ENCODE measurements around the gene SLC34A3. TPM values are rescaled to one million over a fixed set of nuclear protein-coding genes. Genes with fewer than 3 reads are reported as not detected.

SLC34A3 gene
- total RNA-seq, 2 experiments from 2014 or later: not detected

GRCh38 chr9:137229903-137230704 is 597 bp upstream of the SLC34A3 start:
- Histone ChIP-seq H3K4me2 (ENCODE audit: low read length) (no peak overlapping the region), H3K79me2 (ENCODE audit: insufficient read depth, low read depth, low read length) (no peaks in the 10 kb centered on the region), H3K4me1 (ENCODE audit: insufficient read depth, low read length, poor library complexity, severe bottlenecking) (peaks cover 12% of the 10 kb centered on the region), H3K9me2 (ENCODE audit: insufficient read depth, low read length) (no peaks in the 10 kb centered on the region), H3K36me3 (ENCODE audit: insufficient read depth, low read length) (no peaks in the 10 kb centered on the region), H3K27ac (ENCODE audit: low read depth, low read length, poor library complexity, severe bottlenecking) (no peak overlapping the region), H2AFZ (ENCODE audit: low read length) (no peak overlapping the region), H3K9me3 (ENCODE audit: low read length) (no peaks in the 10 kb centered on the region), H4K20me1 (ENCODE audit: insufficient read depth, low read length) (no peaks in the 10 kb centered on the region), H3K4me3 (ENCODE audit: low read depth, low read length, poor library complexity, severe bottlenecking) (no peak overlapping the region)
- CTCF ChIA-PET (ENCODE audit: unreplicated experiment): no interaction called here
- BruUV-seq (replicated peaks): no TSS peak
- TF ChIP-seq EZH2phosphoT487 (IDR thresholded peaks at IDR 0.05; ENCODE audit: borderline replicate concordance, low read depth, low read length) (no peak), CTCF (conservative IDR thresholded peaks at IDR 0.05; ENCODE audit: low read length) (no peak)
- no peak for DNase-seq (ENCODE audit: low spot score)
- POLR2A ChIA-PET: no interaction called here
- intact Hi-C loops (cut with micrococcal nuclease; ENCODE audit: unreplicated experiment): no loop called here

DNA sequence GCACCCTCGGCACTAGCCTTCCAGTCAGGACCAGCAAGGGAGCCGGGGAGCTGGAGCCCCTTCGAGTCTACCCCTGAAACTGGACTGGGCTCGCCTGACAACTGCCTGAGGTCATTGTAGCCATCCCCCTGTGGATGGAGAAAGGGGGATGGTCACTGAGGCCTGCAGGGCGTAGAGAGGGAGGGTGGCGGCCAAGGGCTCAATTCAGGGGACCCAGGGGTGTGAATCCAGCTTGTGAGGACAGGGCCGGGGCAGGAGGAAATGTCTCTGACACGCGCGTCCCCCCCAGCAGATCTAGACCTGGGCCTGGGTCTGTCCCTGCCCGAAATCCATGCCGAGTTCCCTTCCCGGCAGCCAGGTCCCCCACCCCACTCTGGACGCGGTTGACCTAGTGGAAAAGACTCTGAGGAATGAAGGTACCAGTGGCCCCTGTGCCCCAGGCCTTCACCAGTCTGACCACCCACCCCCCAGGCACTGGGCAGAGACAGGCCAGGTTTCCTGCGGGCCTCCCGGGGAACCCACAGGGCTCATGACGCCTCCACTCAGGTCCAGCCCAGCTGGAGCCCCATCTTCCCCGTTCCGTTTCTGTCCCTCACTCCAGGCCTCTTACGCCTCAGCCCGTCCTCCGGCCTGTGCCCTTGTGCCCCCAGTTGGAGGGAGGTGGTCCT is 805 bp downstream of the SLC34A3 start:
- TF ChIP-seq EZH2phosphoT487 (IDR thresholded peaks at IDR 0.05; ENCODE audit: borderline replicate concordance, low read depth, low read length) (no peak), CTCF (conservative IDR thresholded peaks at IDR 0.05; ENCODE audit: low read length) (no peak)
- H3K4me1 ChIP-seq (ENCODE audit: insufficient read depth, low read length, poor library complexity, severe bottlenecking): peaks cover 25% of the 10 kb centered on the region
- H2AFZ ChIP-seq (ENCODE audit: low read length): no peak overlapping the region
- no peaks in the 10 kb centered on the region for H3K9me3 ChIP-seq (ENCODE audit: low read length)
- no peak overlapping the region for H3K27ac ChIP-seq (ENCODE audit: low read depth, low read length, poor library complexity, severe bottlenecking)
- H3K79me2 ChIP-seq (ENCODE audit: insufficient read depth, low read depth, low read length): no peaks in the 10 kb centered on the region
- H3K4me3 ChIP-seq (ENCODE audit: low read depth, low read length, poor library complexity, severe bottlenecking): no peak overlapping the region
- CTCF ChIA-PET (ENCODE audit: unreplicated experiment): interaction anchor here (0.5 kb wide), 1 partner anchor 164 kb away, joined by 4 read pairs; no protein-coding TSS in a partner anchor
- no TSS peak for BruUV-seq (replicated peaks)
- intact Hi-C loops (cut with micrococcal nuclease; ENCODE audit: unreplicated experiment): no loop called here
- DNase-seq (ENCODE audit: low spot score): no peak
- H3K9me2 ChIP-seq (ENCODE audit: insufficient read depth, low read length): no peaks in the 10 kb centered on the region
- POLR2A ChIA-PET: no interaction called here
- H3K36me3 ChIP-seq (ENCODE audit: insufficient read depth, low read length): no peaks in the 10 kb centered on the region
- no peak overlapping the region for H3K4me2 ChIP-seq (ENCODE audit: low read length)
- no peaks in the 10 kb centered on the region for H4K20me1 ChIP-seq (ENCODE audit: insufficient read depth, low read length)

DNA sequence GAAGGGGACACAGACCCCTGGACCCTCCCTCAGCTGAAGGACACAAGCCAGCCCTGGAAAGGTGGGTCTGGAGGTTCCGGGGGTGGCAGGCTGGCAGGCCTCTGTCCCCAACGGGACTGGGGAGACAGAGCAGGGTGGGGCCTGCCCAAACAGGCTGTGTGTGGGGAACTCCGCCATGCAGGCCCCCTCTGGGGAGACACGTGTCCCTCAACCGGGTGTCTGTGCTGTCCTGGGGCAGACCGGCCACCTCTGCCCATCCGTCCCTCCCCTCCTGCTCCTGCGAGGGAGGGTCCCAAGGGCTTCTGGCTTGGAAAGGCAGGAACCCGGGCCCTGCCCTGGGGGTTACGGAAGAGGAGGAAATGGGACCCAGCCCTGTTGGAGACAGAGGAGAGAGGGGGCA is 1.4 kb downstream of the SLC34A3 start:
- Histone ChIP-seq H3K9me3 (ENCODE audit: low read length) (no peaks in the 10 kb centered on the region), H4K20me1 (ENCODE audit: insufficient read depth, low read length) (no peaks in the 10 kb centered on the region), H3K4me2 (ENCODE audit: low read length) (no peak overlapping the region), H3K9me2 (ENCODE audit: insufficient read depth, low read length) (no peaks in the 10 kb centered on the region), H3K27ac (ENCODE audit: low read depth, low read length, poor library complexity, severe bottlenecking) (no peak overlapping the region), H2AFZ (ENCODE audit: low read length) (no peak overlapping the region), H3K79me2 (ENCODE audit: insufficient read depth, low read depth, low read length) (no peaks in the 10 kb centered on the region), H3K4me1 (ENCODE audit: insufficient read depth, low read length, poor library complexity, severe bottlenecking) (peaks cover 31% of the 10 kb centered on the region), H3K4me3 (ENCODE audit: low read depth, low read length, poor library complexity, severe bottlenecking) (no peak overlapping the region), H3K36me3 (ENCODE audit: insufficient read depth, low read length) (no peaks in the 10 kb centered on the region)
- POLR2A ChIA-PET: no interaction called here
- TF ChIP-seq CTCF (conservative IDR thresholded peaks at IDR 0.05; ENCODE audit: low read length) (no peak), EZH2phosphoT487 (IDR thresholded peaks at IDR 0.05; ENCODE audit: borderline replicate concordance, low read depth, low read length) (no peak)
- CTCF ChIA-PET (ENCODE audit: unreplicated experiment): no interaction called here
- no TSS peak for BruUV-seq (replicated peaks)
- intact Hi-C loops (cut with micrococcal nuclease; ENCODE audit: unreplicated experiment): no loop called here
- DNase-seq (ENCODE audit: low spot score): no peak
